Stimulated activated CD8-positive, alpha-beta memory T cell treated with anti-CD3 and anti-CD28 coated beads, Interleukin-4, amount 100 ng/mL, for 1 hour (primary cell): ENCODE results near the gene ADAMTS2.

ENCODE experiments used
- DNase-seq, 2 donors: peaks; one replicate each; pipeline ENCODE4 v3.0.0-alpha.2; 2020; ENCODE audit warnings: low read depth in 2 of 2, low spot score in 1 of 2

Gene ADAMTS2

GRCh38 chr5:179311581-179311980 is 33.7 kb downstream of the ADAMTS2 start:
- DNase-seq = no peak

- DNase-seq = no peak
Observed at GRCh38 chr5:179311091-179311470, 34.2 kb downstream of the ADAMTS2 start.

GRCh38 chr5:179310439-179311090 is 34.7 kb downstream of the ADAMTS2 start:
- DNase-seq = no peak

- no peak for DNase-seq
Observed at GRCh38 chr5:179309751-179310320, 35.4 kb downstream of the ADAMTS2 start.

GRCh38 chr5:179309383-179309670 is 35.9 kb downstream of the ADAMTS2 start:
- DNase-seq = no peak

- no peak for DNase-seq
Observed at GRCh38 chr5:179308563-179309382, 36.5 kb downstream of the ADAMTS2 start.

- no peak for DNase-seq
Observed at GRCh38 chr5:179307931-179308471, 37.3 kb downstream of the ADAMTS2 start.

GRCh38 chr5:179307013-179307800 is 38.1 kb downstream of the ADAMTS2 start:
- DNase-seq = no peak

GRCh38 chr5:179306191-179307012 is 38.9 kb downstream of the ADAMTS2 start:
- DNase-seq = no peak

- no peak for DNase-seq
Observed at GRCh38 chr5:179304871-179305270, 40.4 kb downstream of the ADAMTS2 start.

- no peak for DNase-seq
Observed at GRCh38 chr5:179304466-179304865, 40.8 kb downstream of the ADAMTS2 start.

- DNase-seq = no peak
Observed at GRCh38 chr5:179303451-179304200, 41.6 kb downstream of the ADAMTS2 start.

GRCh38 chr5:179302499-179303185 is 42.6 kb downstream of the ADAMTS2 start:
- DNase-seq = no peak

- no peak for DNase-seq
Observed at GRCh38 chr5:179301796-179302195, 43.5 kb downstream of the ADAMTS2 start.

GRCh38 chr5:179301376-179301775 is 43.9 kb downstream of the ADAMTS2 start:
- no peak for DNase-seq

- no peak for DNase-seq
Observed at GRCh38 chr5:179300581-179301180, 44.6 kb downstream of the ADAMTS2 start.

- DNase-seq = no peak
Observed at GRCh38 chr5:179298181-179298993, 46.9 kb downstream of the ADAMTS2 start.
